NCI-H187 (cell line): Measurements from ENCODE around the gene MSMP.

Source experiments
- DNase-seq, 2 experiments: peaks; one replicate each; lab custom pipeline; 2025; lab: John Stamatoyannopoulos, UW

The MSMP gene

DNA sequence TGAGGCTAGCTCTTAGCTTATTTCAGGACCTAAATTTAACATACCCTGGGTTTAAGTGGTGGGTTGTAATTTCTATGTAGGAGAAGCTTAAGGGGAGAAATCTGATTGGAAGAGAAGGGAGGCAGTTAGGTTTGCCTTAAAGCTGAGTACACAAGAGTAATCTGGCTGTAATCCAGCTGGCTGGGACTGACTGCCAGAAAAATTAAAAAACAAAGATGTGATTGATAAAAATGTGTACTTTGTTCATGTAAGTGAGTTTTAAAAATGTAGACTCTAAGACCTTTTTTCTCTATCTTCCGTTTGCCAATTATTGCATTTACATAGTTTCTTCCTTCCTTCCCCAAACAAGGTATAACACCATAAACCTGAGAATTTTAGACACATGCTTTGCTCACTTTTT lies 17.5 kb upstream of the MSMP start:
- no peak for DNase-seq

DNA sequence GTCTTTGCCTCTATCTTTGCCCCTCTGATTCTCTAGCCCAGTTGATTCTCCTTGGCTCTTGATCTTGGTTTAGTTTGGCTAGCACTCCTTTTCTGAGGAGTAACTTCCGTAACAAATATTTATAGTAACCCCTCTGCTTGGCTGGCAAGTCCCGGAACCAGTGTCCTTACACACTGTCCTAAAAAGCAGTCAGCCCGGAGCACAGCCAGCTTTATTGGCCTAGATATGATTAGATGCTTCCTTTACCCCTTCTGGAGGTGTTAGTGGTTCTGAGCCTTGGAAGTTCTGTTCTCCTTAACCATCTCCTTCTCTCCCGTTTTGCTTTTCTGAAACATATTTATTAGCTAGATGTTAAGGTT lies 17.0 kb upstream of the MSMP start:
- no peak for DNase-seq

DNA sequence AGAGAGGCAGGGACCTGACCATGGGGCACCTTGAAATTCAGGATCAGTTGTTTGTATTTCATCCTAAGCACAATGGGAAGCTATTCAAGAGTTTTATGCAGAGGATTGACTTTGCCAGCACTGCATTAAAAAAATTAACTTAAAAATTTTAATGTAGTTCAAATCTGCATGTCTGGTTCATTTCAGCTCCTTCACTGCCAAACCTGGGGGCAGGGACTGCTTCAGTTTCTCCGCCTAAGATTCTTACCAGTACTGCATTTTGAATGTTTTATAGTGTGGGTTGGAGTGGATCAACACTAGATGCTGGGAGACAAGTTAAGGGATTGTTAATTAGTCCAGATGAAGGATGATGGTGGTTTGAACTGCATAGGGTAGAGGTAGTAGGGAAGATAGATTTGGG lies 15.7 kb upstream of the MSMP start:
- DNase-seq, result no peak

- DNase-seq, result no peak
Measured at GRCh38 chr9:35767458-35767857, 13.4 kb upstream of the MSMP start.

GRCh38 chr9:35766997-35767396 lies 12.9 kb upstream of the MSMP start:
- DNase-seq, result no peak

DNA sequence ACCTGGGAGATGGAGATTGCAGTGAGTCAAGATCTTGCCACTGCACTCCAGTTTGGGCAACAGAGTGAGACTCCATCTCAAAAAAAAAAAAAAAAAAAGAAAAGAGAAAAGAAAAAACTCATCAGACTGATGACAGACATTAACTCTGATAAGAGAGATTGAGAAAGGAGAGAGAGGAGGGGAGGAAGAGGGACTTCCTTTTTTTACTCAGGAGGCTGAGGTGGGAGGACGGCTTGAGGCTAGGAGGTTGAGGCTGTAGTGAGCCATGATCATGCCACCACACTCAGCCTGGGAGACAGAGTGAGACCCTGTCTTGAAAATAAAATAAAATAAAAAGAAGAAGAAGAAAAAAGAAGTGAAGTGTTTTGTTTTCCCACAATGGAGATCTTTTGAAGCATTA lies 9.7 kb upstream of the MSMP start:
- no peak for DNase-seq

DNA sequence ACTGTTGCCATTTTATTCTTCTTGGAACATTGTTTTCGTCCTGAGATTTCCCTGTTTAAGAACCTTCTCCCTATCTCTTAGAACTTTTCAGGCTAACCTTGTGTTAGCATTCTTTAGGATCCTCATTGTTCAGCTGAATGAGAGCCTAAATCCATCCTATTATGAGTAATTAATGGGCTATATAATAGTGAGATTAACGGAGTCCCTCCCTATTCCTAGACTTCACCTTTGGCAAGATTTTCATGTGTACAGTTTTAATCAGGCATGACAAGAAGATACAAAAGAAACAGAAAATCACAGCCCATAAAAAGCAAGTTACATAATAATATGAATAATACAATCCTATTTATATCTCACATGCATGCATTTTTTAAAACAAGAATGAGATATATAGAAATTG lies 9.1 kb upstream of the MSMP start:
- no peak for DNase-seq

- DNase-seq, result no peak
Measured at GRCh38 chr9:35760651-35761050, 6.6 kb upstream of the MSMP start.

- DNase-seq, result no peak
Measured at GRCh38 chr9:35759795-35760194, 5.7 kb upstream of the MSMP start.

DNA sequence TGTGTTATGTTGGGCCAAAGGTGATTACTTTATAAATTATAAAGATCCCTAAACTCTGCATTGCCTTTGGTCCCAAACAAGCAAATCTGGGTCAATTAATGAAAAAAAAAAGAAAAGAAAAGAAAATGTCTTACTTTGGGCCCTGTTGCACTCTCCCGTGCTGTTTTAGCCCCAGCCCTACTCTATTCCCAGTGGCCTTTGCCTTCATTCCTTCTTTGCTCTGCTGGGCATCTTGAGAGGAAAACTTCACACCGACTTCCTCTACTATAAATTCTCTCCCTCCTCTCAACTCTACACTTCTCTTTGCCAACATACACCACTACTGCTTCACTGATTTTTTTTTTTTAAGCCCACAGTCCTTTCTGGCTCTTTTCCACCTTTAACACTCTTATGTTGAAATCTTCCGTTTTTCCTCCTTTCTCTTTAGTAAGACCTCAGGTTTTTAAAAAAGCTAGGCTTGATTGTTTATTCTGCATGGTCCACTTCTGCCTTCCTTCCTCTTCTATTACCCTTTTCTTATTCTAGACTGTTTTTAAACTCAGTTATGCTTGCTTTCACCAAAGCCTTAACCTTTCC lies 4.5 kb upstream of the MSMP start:
- no peak for DNase-seq

DNA sequence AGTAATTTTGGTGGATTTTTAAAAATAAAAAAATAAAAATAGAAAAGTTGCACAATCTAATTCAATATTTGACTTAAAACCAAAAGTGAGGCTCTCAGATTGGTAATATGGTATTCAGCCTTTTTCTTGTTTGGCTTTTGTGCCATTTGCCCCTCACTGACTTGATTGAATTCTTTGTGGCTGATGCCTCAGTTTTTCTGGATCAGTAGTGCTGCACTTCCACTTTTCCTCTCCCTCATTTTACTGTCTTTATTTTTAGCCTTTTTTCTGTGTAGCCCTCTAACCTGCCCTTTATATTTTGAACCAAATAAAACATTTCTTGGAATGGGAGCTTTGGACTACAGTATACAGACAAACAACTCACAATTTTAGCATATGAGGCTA lies 3.8 kb upstream of the MSMP start:
- no peak for DNase-seq

- DNase-seq, result no peak
Measured at GRCh38 chr9:35757226-35757891, 3.3 kb upstream of the MSMP start.

DNA sequence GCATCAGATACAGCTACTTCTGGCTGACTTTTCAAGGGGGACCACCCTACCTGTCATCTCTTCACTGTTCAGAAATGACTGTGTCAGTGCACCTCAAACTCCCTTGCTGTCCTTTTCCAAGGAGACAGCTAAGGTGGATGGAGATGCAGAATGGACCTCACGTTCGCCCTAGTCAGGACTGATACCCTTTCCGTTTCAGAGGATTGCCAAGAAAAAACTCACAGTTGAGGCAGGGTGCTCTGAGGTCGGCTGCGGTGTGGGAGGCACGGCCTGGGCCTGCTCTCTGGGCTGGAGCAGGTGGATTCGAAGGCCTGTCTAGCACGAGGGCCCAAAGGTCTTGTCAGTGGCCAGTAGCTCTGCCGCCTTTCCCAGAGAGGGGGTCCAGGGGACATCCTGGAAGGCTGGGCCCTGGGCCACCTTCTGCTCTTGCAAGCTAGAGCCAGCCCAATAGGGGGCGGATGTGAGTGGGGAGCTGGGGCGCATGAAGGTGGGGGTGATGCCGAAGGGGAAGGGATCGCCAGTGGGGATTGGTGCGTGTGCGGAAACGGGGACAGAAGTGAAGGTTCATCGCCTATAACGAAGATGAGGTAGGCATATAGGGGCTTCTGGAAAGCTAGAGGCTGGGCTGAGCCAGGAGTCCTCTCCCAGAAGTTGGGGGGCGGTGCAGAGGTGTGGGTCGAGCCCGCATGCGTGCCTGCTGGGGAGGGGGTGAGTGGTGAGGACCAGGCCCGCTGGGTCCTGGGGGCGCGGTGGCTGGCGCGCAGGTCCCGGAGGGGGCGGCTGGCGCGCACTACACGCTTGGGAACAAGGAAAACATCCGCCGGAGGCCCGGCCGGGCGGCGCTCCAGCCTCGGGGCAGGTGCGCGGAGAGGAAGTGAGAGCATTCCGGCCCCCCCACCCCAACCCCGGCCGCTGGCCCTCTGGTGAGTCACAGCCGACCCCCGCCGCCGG lies 2.5 kb upstream of the MSMP start:
- peak in 1 of 2 experiments; percentile 35 for DNase-seq

GRCh38 chr9:35755071-35755470 lies 995 bp upstream of the MSMP start:
- DNase-seq, result no peak

- DNase-seq, result no peak
Measured at GRCh38 chr9:35753466-35753865, 610 bp downstream of the MSMP start.

GRCh38 chr9:35750256-35750531 lies 3.9 kb downstream of the MSMP start:
- no peak for DNase-seq

- DNase-seq, result no peak
Measured at GRCh38 chr9:35749515-35750255, 4.4 kb downstream of the MSMP start.

- DNase-seq, result no peak
Measured at GRCh38 chr9:35748858-35749514, 5.1 kb downstream of the MSMP start, which contains the start of the genes GBA2 and RGP1. GBA2 (minus strand) TSS chr9:35749228; CDS start chr9:35748704, 524 bp downstream. RGP1 (plus strand) TSS chr9:35749287; CDS start chr9:35749756, 469 bp downstream.

GRCh38 chr9:35748242-35748857 lies 5.7 kb downstream of the MSMP start:
- no peak for DNase-seq

DNA sequence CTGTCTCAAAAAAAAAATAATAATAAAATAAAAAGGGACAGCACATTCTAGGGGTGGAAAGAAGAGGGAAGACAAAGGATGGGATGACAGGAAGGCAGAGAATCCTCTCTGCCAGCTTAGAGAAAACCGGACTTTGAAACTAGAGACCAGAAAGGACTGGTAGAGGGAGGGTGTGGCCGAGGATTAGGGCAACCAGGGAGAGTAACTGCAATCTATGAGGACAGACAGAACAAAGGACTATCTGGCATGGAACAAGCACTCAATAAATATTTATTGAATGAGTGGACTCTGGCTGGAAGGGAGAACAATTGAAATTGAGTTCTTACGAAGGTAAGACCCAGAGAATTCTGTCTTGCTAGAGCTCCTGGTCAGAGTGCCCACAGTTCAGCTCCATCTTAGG lies 7.5 kb downstream of the MSMP start:
- no peak for DNase-seq

- DNase-seq, result no peak
Measured at GRCh38 chr9:35745569-35745968, 8.5 kb downstream of the MSMP start.
